ENCODE measurements around the gene BAZ1B. TPM values are rescaled to one million over a fixed set of nuclear protein-coding genes. Genes with fewer than 3 reads are reported as not detected.
"Not testable (repeated sequence)": the region's sequence is repeated elsewhere in the genome, so short reads cannot be mapped to it uniquely, and the experiment has no call there.

Gene BAZ1B
- total RNA-seq, 1 experiment from 2014 or later = 66.3 TPM

DNA sequence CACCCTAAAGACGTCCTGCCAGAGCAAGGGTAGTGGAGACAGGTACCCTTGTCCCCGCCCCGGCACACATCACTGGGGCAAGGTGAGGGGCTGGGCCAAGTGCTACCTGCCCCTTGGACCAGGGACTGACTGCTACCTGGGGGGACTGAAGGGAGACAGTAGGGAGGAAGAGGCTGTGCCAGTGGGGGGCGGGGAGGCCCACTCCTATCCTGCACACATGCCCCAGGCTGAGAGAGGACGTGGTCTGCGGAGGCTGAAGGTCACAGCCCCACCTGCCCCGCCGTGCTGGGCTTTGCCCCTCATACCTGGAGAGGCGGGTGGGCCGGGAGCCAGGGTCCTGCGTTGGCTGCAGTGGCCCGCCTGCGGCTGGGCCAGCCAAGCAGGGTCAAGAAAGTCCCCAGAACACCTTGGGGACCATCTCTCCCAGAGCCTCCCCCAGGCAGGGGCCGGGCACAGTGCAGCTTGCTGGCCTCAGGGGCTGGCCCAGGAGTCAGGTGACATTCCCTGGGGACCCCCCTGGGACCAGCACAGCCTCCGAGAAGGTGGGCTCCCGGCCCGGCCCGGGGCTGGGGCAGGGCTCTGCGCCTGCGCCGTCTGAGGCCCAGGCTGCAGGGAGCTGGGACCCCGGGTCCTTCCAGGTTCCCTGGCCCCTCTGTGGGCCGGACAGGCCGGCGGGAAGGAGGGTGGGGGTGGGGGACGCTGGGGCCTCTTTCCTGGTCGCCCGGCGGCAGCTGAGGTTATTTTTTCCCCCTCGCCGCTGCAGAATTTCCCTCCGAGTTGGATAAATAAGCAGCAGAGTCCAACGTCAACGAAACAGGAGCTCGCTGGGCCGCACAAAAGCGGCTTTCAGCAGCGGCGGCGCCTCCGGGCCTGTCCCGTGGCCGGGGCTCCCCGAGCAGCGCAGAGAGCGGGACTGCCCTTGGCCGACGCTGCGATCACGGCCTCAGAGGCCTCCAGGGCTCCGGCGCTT is 98.3 kb downstream of the BAZ1B start:
- ATAC-seq = peak; percentile 81
- Mint-ChIP-seq H3K4me3 (peak overlapping the region; percentile 37), H3K27ac (no peak overlapping the region), H3K4me1 (peaks cover 3% of the 10 kb centered on the region; the same call in 1 of the 2 replicates), H3K9me3 (no peaks in the 10 kb centered on the region), H3K36me3 (no peaks in the 10 kb centered on the region), H3K27me3 (ENCODE audit: low read depth) (no peaks in the 10 kb centered on the region)
- CTCF ChIA-PET = interaction anchor here (0.7 to 2.8 kb wide), 9 partner anchors 9 to 105 kb away, joined by 3 to 21 read pairs (median 4); partner anchors contain the start of gene FZD9
- peak; percentile 59 for DNase-seq (ENCODE audit: low spot score)
- POLR2A ChIA-PET = interaction anchor here (1.0 kb wide), 2 partner anchors 12 to 83 kb away, joined by 3 read pairs; no protein-coding TSS in a partner anchor
- TF ChIP-seq OVOL2 (CRISPR knock-in tag; IDR thresholded peaks at IDR 0.05; ENCODE audit: borderline replicate concordance) = no peak
- TF ChIP-seq, protein P1, sequence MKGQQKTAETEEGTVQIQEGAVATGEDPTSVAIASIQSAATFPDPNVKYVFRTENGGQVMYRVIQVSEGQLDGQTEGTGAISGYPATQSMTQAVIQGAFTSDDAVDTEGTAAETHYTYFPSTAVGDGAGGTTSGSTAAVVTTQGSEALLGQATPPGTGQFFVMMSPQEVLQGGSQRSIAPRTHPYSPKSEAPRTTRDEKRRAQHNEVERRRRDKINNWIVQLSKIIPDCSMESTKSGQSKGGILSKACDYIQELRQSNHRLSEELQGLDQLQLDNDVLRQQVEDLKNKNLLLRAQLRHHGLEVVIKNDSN (CRISPR knock-in tag; IDR thresholded peaks at IDR 0.05) = peak; percentile 61; the same call in 1 of the 2 replicates
- TF ChIP-seq, protein P2, sequence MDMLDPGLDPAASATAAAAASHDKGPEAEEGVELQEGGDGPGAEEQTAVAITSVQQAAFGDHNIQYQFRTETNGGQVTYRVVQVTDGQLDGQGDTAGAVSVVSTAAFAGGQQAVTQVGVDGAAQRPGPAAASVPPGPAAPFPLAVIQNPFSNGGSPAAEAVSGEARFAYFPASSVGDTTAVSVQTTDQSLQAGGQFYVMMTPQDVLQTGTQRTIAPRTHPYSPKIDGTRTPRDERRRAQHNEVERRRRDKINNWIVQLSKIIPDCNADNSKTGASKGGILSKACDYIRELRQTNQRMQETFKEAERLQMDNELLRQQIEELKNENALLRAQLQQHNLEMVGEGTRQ (CRISPR knock-in tag; IDR thresholded peaks at IDR 0.05) = peak; percentile 74
- TF ChIP-seq HMGA2 (CRISPR knock-in tag; IDR thresholded peaks at IDR 0.05) = no peak
- 0 out of 2 replicates have a peak, but pooled peaks have one; percentile 54 for TF ChIP-seq ESRRA (CRISPR knock-in tag; IDR thresholded peaks at IDR 0.05; ENCODE audit: borderline replicate concordance)
- TF ChIP-seq, protein P3, sequence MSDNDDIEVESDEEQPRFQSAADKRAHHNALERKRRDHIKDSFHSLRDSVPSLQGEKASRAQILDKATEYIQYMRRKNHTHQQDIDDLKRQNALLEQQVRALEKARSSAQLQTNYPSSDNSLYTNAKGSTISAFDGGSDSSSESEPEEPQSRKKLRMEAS (CRISPR knock-in tag; IDR thresholded peaks at IDR 0.05) = peak; percentile 39; the same call in 1 of the 2 replicates

DNA sequence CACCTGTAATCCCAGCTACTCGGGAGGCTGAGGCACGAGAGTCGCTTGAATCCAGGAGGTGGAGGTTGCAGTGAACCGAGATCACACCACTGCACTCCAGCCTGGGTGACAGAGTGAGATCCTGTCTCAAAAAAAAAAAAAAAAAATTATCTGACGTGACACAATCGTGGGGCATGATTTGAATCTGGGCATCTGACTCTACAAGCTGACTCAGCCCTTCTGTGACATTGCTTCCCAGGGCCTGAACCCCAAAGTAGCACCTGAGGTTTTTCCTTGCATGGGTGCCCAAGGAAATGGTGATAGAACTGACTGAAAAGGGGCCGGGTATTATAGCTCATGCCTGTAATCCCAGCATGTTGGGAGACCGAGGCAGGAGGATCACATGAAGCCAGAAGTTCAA is 101.5 kb downstream of the BAZ1B start:
- DNase-seq (ENCODE audit: low spot score); H3K27me3 Mint-ChIP-seq (ENCODE audit: low read depth); H3K36me3 Mint-ChIP-seq; ATAC-seq; POLR2A ChIA-PET; H3K9me3 Mint-ChIP-seq; H3K4me1 Mint-ChIP-seq; H3K27ac Mint-ChIP-seq; CTCF ChIA-PET; H3K4me3 Mint-ChIP-seq: not testable (repeated sequence)

DNA sequence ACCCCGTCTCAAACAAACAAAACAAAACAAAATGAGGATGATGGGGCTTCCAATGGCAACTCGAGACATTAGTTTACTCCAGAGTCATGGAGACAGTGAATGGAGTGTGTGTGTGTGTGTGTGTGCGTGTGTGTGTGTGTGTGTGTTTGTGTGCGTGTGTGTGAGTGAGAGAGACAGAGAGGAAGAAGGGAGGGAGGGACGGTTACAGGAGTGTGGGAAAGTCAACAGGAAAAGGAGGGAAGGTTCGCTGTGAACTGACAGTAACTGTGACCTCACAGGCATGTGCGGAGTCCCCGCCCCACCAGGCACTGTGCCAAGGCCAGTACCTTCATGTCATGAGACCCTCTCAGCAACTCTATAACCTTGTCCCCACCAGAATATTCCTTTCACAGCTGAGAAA is 102.1 kb downstream of the BAZ1B start:
- H3K4me3 Mint-ChIP-seq; ATAC-seq; H3K27me3 Mint-ChIP-seq (ENCODE audit: low read depth); DNase-seq (ENCODE audit: low spot score); H3K9me3 Mint-ChIP-seq; H3K36me3 Mint-ChIP-seq; H3K27ac Mint-ChIP-seq; CTCF ChIA-PET; H3K4me1 Mint-ChIP-seq: not testable (repeated sequence)
- POLR2A ChIA-PET = interaction anchor here (0.7 kb wide), 1 partner anchor 111 kb away, joined by 3 read pairs; the partner anchor contains the start of gene NSUN5

DNA sequence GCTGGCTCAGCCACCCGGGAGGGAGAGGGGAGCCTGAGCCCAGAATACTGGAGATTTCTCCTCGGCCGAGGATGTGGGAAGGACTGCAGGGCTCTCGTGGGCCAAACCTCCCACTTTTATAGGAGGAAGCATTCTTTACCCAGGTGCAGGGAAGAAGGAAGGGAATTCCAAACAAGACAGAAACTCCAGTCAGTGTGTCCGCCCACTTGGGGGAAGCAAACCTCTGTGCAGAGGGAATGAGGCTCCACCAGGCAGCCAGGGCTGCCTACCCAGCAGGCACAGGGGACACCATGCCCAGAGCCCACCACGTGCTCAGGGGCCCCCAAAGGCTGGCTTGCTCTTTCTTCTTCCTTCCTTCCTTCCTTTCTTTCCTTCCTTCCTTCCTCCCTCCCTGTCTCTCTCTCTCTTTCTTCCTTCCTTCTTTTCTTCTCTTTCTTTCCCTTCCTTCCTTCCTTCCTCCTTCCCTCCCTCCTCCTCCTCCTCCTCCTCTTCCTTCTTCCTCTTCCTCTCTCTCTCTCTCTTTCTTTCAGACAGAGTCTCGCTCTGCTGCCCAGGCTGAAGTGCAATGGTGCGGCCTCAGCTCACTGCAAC is 103.9 kb downstream of the BAZ1B start:
- H3K4me1 Mint-ChIP-seq = no peaks in the 10 kb centered on the region
- DNase-seq (ENCODE audit: low spot score) (no peak), ATAC-seq (peak; percentile 60)
- no peaks in the 10 kb centered on the region for H3K36me3 Mint-ChIP-seq
- ChIA-PET CTCF (no interaction called here), POLR2A (no interaction called here)
- H3K4me3 Mint-ChIP-seq = no peak overlapping the region
- no peaks in the 10 kb centered on the region for H3K27me3 Mint-ChIP-seq (ENCODE audit: low read depth)
- no peak for TF ChIP-seq ZNF219 (CRISPR knock-in tag; IDR thresholded peaks at IDR 0.05; ENCODE audit: borderline replicate concordance)
- TF ChIP-seq, protein P4, sequence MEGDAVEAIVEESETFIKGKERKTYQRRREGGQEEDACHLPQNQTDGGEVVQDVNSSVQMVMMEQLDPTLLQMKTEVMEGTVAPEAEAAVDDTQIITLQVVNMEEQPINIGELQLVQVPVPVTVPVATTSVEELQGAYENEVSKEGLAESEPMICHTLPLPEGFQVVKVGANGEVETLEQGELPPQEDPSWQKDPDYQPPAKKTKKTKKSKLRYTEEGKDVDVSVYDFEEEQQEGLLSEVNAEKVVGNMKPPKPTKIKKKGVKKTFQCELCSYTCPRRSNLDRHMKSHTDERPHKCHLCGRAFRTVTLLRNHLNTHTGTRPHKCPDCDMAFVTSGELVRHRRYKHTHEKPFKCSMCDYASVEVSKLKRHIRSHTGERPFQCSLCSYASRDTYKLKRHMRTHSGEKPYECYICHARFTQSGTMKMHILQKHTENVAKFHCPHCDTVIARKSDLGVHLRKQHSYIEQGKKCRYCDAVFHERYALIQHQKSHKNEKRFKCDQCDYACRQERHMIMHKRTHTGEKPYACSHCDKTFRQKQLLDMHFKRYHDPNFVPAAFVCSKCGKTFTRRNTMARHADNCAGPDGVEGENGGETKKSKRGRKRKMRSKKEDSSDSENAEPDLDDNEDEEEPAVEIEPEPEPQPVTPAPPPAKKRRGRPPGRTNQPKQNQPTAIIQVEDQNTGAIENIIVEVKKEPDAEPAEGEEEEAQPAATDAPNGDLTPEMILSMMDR (IDR thresholded peaks at IDR 0.05) = no peak
- no peak for TF ChIP-seq HMGA2 (CRISPR knock-in tag; IDR thresholded peaks at IDR 0.05)
- no peak for TF ChIP-seq FOXK1 (CRISPR knock-in tag; IDR thresholded peaks at IDR 0.05)
- no peak for TF ChIP-seq NR3C1 (CRISPR knock-in tag; conservative IDR thresholded peaks at IDR 0.05; ENCODE audit: low read depth)
- TF ChIP-seq, protein P5, sequence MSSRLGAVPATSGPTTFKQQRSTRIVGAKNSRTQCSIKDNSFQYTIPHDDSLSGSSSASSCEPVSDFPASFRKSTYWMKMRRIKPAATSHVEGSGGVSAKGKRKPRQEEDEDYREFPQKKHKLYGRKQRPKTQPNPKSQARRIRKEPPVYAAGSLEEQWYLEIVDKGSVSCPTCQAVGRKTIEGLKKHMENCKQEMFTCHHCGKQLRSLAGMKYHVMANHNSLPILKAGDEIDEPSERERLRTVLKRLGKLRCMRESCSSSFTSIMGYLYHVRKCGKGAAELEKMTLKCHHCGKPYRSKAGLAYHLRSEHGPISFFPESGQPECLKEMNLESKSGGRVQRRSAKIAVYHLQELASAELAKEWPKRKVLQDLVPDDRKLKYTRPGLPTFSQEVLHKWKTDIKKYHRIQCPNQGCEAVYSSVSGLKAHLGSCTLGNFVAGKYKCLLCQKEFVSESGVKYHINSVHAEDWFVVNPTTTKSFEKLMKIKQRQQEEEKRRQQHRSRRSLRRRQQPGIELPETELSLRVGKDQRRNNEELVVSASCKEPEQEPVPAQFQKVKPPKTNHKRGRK (CRISPR knock-in tag; IDR thresholded peaks at IDR 0.05; ENCODE audit: borderline replicate concordance) = peak; percentile 81; the same call in 1 of the 2 replicates
- TF ChIP-seq, protein P6, sequence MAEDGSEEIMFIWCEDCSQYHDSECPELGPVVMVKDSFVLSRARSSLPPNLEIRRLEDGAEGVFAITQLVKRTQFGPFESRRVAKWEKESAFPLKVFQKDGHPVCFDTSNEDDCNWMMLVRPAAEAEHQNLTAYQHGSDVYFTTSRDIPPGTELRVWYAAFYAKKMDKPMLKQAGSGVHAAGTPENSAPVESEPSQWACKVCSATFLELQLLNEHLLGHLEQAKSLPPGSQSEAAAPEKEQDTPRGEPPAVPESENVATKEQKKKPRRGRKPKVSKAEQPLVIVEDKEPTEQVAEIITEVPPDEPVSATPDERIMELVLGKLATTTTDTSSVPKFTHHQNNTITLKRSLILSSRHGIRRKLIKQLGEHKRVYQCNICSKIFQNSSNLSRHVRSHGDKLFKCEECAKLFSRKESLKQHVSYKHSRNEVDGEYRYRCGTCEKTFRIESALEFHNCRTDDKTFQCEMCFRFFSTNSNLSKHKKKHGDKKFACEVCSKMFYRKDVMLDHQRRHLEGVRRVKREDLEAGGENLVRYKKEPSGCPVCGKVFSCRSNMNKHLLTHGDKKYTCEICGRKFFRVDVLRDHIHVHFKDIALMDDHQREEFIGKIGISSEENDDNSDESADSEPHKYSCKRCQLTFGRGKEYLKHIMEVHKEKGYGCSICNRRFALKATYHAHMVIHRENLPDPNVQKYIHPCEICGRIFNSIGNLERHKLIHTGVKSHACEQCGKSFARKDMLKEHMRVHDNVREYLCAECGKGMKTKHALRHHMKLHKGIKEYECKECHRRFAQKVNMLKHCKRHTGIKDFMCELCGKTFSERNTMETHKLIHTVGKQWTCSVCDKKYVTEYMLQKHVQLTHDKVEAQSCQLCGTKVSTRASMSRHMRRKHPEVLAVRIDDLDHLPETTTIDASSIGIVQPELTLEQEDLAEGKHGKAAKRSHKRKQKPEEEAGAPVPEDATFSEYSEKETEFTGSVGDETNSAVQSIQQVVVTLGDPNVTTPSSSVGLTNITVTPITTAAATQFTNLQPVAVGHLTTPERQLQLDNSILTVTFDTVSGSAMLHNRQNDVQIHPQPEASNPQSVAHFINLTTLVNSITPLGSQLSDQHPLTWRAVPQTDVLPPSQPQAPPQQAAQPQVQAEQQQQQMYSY (CRISPR knock-in tag; IDR thresholded peaks at IDR 0.05) = no peak
- no peak overlapping the region for H3K27ac Mint-ChIP-seq
- no peaks in the 10 kb centered on the region for H3K9me3 Mint-ChIP-seq

Data from WTC11 (cell line).